Stimulated activated CD4-positive, alpha-beta T cell treated with anti-CD3 and anti-CD28 coated beads, TNF-alpha, amount 100 ng/mL, for 24 hours (primary cell): ENCODE data around the gene CRACR2B.
A peak's percentile ranks its signal among the peaks of the same experiment; 100 is the strongest.

Experiments used
- DNase-seq, 3 experiments: peaks; one replicate each; pipeline ENCODE4 v3.0.0-alpha.2; 2020; ENCODE audit warnings: low read depth in 3 of 3

Gene CRACR2B

DNA sequence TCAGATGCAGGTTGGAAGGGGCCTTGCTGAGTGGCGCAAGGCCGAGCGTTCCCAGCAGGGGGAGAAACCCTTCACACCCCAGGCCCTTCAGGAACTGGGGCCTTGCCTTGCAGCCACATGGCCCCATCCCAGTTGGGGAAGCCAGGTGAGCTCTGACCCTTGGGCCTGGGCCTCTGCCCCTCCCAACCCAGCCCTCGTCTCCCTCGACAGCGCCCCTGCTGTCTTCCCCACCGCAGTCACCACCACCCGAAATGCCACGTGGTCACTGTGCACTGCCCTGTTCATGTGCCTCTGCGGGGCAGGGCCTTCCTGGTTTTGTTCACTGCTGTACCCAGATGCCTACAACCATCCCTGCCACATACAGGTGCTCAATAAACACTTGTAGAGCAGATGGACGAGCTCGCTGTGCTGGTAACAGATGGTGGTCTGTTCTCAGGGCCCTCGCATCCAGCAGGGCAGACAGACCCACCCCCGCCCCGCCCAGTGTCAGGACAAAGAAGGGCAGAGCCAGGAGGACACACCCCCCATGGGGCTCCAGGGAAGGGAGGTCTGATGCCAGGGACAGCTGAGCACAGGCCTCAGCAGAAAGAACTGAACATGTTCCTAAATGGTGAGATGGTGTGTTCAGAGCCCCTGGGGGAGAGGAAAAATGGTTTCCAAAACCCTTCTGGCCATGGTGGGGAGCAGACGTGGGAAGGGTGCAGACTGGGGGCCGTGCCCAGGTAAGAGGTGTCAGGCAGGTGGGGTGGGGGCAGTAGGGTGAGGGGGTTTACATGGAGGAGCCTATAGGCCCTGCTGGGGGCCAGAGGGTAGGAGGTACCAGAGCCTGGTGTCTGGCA is 10.9 kb downstream of the CRACR2B start:
- DNase-seq: no peak

DNA sequence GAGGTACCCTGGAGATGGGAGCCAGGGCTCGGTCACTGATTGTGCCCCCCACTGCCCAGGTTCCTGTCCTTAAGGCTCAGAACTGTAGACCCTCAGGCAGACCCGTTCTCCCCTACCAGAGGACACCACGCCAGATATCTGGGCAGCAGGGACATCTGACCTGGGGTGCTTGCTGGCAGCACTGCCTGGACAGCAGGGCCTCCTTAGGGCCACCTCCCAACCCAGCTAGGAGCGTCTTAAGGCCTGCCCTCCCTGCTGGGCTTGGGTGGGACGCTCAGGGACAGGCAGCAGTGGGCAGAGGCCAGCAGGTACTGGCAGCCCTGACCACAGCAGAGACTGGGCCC is 11.5 kb downstream of the CRACR2B start:
- no peak for DNase-seq

DNA sequence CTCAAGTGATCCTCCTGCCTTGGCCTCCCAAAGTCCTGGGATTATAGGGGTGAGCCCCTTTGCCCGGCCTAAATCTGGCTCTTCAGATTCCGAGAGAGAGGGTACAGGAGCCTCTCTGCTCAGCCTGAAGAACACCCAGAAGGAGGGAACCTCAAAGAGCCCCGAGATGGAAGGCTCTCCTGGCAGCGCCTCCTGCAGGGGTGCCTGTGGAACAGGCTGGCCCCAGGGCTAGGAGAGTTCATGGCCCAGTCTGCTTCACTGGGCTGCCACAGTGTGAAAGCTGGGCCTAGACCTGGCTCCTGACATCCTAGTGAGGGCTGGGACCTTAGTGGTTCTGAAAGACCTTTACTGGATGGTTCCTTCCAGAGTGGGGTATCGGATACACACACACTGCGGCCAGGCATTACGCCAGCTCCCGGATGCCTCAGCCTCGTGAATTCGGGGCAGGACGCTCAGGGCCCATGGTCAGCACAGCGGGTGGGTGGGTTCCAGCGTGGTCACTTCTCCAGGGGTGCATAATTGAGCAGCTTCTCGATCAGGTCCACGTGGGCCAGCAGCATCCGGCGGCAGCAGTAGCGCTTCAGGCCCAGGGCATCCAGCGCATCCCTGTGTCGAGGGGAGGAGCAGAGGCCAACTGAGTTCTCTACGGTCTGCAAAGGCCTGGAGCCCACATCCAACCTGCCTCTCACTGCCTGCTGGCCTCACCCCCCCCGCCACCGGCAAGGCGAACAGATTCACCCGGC is 12.3 kb downstream of the CRACR2B start:
- no peak for DNase-seq

DNA sequence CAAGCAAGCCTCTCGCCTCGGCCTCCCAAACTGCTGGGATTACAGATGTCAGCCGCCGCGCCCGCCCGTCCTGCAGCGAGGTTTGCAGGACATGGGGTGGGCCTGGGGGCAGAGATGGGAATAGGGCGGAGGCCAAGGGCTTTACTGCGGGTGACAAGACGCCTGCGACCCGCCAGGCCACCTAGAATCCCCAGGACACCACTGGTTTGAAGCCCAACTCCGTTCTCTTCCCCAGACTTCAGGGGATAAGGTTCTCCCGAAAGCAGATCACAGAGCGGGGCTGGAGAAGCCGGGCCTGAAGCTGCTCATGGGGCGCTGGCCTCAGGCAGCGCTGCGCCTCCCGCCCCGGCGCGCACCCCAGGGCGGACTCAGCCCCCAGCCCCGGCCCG is 14.3 kb downstream of the CRACR2B start:
- DNase-seq: no peak

DNA sequence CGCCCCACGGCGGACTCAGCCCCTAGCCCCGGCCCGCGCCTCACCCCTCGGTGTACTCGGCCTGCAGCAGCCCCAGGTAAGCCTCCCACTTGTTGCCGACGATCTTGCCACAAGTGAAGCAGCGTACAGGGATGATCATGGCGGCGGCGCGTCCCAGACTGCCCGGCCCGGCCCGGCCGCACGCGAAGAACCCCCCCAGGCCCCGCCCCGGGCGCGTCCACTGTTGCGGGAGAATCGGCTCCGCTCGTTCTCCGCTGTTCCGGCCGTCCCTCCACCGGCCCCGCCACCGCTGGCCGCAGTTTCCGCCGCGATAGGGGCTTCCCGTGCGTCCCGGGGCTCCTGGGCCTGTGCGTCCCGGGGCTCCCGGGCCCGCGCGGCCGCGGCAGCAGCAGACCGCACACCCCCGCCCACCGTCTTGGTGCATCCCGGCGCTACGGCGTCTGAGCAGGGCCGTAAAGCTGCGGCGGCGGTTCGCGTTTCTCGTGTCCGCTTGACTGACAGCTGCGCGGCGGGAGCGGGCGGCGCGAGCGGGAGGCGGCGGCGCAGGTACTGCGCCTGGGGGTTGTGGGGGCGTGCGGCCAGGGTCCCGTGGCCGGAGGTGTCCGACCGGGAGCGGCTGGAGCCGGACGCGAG is 14.8 kb downstream of the CRACR2B start, which contains the start of the genes POLR2L and TSPAN4:
Gene POLR2L (minus strand): TSS at position 160 of the 633 bp plus-strand sequence. CDS start 21 bp downstream, at position 139.
Gene TSPAN4 (plus strand): TSS at position 483 of the 633 bp plus-strand sequence. CDS start 7,453 bp downstream, outside the sequence.
- DNase-seq: peak; percentile 75 to 87 (median 77)

DNA sequence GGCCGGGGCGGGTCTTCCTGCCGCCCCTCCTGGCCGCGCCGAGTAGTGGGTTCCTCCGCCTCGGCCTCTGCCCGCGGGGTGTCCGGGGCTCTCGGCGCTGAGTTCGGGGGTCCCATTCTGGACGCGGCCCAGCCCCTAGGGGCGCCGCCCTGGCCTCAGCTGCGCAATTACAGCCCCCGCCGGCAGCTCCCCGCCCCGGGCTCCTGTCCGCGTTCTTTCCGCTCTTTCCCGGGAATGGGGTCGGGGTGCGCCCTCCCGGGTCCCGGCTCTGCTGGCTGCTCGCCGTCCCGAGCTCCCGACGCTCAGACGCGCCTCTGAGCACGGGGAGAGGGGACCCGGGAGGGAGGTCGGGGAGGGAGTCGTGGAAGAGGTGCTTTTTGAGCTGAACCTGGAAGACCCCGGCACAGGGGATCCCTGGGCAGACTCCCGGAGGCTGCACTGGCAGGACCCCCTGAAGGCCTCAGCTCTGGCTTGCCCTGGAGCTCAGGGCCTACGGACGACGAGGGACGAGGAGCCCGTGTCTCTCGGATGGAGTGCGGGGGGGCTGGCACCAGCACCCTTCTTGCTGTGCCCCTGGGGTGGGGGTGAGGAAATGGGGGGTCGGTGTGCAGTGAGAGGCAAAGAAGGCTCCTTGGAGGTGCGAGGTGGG is 15.5 kb downstream of the CRACR2B start:
- DNase-seq: no peak

DNA sequence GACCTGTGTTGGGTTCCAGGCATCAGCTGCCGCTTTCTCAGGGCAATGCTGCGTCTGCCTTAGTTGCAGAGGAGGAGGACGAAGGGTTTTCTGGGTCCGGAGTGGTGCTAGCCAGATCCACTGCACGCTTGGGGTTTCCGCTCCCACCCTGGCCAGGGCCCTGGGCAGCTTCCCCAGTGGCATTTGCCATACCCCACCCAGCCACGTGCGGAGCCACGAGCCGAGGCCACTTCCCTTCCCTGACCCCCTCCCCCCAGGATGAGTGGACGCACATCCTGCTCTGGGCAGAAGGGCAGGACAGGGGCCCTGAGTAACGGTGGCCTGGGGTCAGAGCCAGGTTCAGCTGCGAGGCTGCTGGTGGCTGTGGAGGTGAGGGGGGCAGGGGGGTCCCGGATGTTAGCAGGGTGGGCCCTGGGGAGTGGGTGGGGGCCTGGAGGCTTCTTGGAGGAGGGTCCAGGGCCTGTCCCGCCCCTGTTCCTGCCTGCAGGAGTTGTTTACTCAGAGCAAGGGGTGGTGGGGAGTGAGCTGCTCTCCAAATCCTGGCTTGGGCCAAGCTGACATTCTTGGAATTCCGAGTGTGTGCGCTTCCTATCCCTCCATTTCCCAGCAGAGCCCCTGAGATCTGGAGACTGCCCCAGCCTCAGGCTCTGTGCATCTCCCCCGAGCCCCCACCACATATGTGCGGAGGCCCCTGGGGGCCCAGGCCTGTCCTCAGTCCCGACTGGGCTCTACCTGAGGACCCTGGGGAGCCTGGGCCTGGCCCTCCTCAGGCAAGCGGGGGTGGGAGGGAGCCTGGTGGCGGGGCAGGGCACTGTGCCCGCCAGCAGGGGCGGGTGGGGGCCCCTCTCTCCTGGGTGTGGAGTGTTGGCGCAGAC is 16.3 kb downstream of the CRACR2B start:
- DNase-seq: no peak

DNA sequence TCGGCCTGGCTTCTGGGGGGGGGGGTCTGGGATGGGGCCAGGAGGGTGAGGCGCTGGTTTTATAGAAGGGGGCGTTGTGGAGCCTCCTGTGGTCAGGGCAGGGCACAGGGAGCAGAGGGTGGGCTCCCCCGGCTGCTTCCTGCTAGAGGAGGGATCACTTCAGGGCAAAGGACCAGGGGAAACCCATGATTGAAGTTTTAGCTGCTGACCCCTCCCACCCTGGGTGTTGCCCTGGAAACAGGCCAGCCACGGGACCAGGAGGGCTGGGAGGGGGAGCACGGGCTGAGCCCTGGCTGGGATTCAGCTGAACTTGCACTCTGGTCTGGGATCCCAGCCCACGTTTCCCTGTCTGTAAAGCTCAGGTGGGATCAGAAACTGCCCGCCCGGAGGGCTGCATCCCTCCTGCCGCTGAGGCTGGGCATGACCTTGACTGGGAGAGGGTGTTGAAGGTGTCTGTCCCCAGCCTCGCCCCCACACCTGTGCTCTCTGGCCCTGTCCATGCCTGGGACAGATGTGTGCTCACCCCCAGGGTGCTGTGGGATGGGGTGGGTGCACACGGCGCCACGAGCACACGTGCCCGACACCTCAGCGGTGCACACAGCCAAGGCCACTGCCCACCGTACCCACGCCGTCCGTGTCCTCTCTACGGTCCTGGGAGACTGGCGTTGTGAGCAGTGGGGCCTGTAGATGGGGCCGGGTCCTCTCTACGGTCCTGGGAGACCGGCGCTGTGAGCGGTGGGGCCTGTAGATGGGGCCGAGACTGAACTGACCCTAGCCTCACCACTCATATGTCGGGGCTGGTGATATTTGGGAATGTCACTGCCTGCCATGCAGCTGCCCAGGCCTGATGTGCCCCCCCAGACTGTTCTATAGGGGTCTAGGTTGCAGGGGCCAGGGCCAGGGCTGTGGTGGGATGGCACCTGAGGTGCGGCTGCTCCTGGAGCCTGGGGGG is 17.2 kb downstream of the CRACR2B start:
- DNase-seq: no peak

DNA sequence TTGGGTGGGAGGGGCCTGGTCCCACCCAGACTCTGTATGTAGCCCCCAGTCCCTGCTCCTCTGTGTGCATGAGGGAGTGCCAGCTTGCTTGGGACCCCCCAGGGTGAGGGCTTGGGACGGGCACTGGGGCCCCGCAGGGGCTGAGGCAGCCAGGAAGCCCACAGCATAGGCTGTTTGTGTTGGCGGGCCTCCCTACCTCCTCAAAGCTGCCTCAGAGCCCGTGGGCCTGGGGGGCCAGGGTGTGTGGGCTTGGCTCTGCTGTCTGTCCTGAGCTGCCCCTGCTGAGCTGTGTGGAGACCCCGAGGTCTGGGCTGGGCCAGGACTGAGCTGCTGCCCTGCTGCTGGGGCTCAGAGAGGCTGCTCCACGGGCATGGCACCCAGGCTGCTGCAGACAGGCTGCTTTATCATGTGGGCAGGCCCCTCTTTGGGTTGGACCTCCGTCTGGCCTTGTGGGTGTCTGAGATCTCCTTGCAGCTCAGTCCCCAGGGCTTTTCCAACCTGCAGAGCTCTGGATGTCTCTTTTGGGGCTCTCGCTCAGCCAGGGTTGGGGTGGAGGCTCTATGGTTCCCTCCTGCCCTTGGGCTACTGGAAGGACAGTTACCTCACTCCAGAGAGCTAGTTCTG is 18.3 kb downstream of the CRACR2B start:
- DNase-seq: no peak

DNA sequence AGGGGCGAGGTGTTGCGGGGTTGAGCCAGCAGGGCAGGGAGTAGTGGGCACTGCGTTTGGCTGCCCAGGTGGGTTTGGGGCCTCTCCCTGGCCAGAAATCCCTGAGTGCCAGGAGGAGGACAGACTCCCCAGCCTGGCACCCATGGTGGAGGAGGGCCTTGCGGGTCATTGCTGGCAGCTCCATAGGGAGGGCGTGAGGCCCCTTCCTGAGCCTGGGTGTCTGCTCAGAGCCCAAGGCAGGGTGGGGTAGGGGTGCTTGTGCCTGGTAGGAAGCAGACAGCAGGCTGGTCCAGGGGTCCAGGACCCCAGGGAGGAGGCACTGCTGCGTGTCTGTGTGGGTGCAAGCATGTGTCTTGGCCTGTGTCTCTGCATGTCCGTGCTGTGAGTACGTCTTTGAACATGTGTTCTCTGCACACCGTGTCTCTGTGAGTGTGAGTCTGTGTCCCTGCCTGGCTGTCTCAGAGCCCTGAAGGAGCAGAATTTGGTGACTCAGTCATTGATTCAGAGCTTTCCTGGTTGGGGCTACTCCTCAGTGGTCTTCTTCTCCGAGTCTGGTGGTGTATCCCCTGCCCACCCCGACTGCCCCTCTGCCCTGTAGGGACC is 18.9 kb downstream of the CRACR2B start:
- DNase-seq: no peak

DNA sequence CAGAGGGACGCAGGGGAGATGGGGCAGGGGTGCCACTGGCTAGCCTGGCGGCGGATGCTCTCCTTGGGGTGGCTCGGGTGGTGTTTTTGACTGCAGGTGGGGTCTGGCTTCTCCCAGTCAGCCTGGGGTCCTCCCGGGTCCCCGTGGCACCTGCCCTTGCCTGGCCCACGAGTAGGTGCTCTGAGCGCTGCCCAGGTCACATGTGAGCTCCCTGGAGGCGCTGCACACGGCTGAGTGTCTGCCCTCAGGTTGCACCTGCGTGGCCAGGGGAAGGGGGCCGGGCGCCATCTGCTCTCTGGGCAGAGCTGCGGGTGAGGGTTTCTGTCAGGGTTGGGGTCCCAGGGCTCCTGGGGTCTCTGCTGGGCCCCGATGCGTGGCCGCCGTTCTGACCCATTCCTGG is 20.2 kb downstream of the CRACR2B start:
- DNase-seq: no peak

DNA sequence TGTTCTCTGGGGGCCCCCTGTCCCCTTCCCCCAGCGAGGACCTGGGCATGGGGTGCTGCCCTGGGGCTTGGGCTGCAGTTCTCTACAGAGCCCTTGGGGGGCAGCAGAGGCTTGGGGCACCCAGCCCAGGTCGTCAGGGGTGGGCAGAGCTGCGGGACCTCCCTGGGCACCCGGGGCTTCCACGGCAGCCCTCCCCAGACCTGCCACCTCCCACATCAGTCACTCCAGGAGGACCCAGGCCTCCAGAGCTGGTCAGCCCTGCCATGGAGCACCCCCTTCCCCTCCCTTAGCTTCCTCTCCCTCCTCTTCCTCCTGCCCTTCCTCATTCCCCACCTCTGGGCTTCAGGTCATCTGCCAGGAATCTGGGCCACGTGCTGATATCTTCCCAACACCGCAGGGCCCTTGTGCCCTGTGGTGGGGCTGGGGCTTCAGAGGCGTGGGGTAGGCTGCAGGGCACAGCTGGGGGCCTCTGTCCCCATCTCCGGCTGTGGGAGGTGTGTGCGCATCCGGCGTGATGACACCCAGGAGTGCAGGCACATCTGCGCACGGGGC is 20.7 kb downstream of the CRACR2B start:
- DNase-seq: peak; percentile 23 to 59 (median 44)

DNA sequence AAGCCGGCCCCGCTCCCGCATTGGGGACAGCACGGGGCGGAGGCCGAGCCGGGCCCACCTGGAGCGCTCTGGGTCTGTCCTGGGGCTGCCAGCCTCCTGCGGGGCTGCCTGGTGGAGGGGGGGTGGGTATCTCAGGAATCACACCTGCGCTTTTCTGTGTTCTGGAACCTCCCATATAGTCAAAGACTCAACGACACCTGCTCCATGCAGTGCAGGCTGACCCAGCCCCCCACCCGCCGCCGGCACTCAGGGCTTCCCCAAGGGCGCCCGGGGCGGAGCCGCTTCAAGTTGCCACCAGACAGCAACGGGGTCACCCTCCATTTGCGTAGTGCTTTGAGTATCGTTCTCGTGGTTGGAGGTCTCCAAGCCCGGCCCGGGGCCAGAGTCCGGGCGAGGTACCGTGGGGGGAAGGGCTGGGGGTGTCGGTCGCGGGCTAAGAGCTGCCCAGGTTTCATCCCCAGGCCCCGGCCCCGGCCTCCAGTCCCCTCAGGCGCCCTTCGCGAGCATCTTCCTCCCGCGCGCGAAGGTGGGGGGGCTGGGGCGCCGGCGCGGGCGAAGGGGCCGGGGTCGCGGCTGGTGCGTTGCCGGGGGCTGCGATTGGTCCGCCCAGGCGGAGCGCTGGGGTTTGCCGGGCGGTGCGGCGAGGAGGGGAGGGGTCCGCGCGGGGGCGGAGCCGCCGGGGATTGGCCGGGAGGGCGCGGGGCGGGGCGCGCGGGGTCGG is 21.5 kb downstream of the CRACR2B start:
- peak in 1 of 3 experiments; percentile 50 for DNase-seq

DNA sequence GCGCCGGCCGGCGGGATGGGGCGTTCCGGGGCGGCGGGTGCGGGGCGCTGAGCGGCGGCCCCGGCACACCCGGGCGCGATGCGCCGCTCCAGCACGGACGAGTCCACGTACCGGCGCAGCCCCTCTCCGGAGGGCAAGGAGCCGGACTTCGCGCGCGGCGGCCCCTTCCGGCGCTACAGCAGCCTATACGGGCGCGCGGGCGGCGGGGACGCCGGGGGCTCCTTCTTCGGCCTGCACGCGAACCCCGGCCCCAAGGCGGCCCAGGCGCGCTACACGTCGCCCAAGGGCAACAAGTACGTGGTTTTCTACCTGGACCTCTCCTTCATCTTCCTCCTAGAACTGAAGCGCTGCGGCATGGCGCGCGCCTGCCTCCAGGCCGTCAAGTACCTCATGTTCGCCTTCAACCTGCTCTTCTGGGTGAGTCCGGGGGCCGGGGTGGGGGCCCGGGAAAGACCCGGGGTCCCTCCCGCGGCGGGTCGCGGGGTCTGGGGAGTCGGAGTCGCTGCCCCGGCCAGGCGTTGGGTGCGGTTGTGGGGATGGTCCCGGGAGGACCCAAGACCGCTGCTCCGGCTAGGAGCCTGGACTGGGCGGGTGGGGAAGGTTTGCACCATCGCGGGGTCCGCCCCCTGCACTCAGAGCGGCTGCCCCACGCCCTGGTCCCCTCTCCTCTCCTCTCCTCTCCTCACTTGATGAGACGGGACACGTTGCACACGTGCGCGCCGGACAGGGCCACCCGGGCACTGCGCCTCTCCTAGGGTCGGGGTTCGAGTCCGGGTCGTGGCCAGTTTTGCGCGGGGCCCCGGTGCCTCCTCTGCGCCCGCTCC is 22.4 kb downstream of the CRACR2B start:
- no peak for DNase-seq

DNA sequence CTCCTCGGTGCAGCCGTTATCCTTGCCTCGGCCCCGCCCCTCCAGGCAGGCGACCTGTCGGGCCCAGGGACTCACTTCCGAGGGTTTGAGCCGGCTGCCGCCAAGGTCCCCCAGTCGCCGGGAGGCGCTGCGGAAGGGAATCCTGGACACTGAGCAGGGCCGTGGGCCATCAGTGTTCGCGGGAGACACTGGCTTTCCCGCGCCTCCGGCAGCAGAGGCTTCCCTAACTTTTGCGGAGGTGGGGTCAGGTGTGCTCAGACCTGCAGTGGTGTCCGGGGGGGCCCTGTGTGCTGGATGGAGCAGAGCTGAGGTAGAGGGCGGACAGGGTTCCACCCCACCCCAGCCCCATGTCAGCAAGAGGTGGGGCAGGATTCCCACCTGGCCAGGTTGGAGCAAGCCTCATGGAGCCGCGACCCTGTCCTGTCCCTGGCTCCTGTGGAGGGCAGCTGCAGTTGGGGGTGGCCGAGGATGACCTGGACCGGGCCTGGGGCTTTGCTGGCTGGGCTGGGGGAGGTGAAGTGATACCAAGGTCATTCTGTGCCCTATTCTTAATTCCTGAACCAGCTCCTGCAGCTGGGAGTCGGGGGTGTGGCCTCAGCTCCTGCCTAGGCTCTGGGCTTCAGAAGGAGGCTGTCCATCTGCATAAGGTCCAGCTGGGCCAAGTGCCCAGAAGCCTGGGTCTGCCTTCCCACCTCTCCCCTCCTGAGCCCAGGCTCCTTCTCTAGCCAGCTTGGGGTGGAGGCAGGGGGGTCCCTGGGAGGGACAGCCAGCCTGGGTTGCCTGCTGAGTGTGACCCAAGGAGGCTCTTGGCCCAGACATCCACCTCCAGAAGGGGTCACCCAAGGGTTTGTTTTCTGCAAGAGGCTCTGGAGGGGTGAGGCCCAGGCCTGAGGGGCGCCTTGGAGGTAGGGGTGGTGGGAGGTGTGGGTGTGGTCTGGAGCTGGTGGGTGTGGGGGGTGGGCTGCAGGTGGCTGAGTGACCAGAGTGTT is 23.4 kb downstream of the CRACR2B start:
- no peak for DNase-seq

DNA sequence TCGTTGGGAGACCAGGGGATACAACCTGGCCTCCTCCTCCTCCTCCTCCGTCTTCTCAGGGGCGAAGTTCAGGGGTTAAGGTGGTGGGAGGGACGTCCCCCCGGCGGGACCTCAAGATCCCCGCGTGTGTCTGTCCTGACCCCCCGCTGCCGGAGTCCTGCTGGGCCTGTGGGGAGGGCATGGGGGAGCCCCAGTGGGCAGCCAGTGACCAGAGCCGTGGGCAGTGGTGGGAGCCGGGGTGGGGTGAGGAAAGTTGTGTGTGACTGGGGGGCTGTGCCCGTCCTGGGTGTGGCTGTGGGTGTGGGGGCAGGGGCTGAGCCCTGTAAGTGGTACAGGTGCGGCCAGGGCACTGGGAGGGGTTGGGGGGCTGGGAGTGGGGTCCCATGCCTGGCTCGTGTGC is 25.0 kb downstream of the CRACR2B start:
- DNase-seq: no peak
